Tibial nerve (tissue), 4 donors: ENCODE data around the gene PDSS2.

Experiments used
- CTCF ChIP-seq, 5 experiments: fragments of 200-600 bp in 3 of 5; fragments of 450-650 bp in 2 of 5; sonication (generic) in 3 of 5; IDR thresholded peaks; one replicate each; pipeline ENCODE4 v1.5.1; 2016 to 2019; ENCODE audit warnings: antibody characterized with exemption in 5 of 5, mild to moderate bottlenecking in 3 of 5, moderate library complexity in 2 of 5
- EP300 ChIP-seq, 2 donors: sonication (generic); formaldehyde crosslinking; IDR thresholded peaks; one replicate each; pipeline ENCODE4 v1.6.1; 2017; ENCODE audit warnings: antibody characterized with exemption in 2 of 2, mild to moderate bottlenecking in 1 of 2
- POLR2A ChIP-seq, 2 donors: fragments of 450-650 bp; IDR thresholded peaks; one replicate each; pipeline ENCODE4 v1.6.1; 2017; ENCODE audit warnings: antibody characterized with exemption in 2 of 2, mild to moderate bottlenecking in 2 of 2, moderate library complexity in 2 of 2

GRCh38 chr6:107196152-107196551 is 263.2 kb downstream of the PDSS2 start:
- no peak for TF ChIP-seq EP300 (IDR thresholded peaks at IDR 0.05)
- no peak for TF ChIP-seq POLR2A (IDR thresholded peaks at IDR 0.05)
- no peak for TF ChIP-seq CTCF (IDR thresholded peaks at IDR 0.05)
